ENCODE data around the gene DNAH7.
A peak's percentile ranks its signal among the peaks of the same experiment; 100 is the strongest.

DNAH7 gene

DNA sequence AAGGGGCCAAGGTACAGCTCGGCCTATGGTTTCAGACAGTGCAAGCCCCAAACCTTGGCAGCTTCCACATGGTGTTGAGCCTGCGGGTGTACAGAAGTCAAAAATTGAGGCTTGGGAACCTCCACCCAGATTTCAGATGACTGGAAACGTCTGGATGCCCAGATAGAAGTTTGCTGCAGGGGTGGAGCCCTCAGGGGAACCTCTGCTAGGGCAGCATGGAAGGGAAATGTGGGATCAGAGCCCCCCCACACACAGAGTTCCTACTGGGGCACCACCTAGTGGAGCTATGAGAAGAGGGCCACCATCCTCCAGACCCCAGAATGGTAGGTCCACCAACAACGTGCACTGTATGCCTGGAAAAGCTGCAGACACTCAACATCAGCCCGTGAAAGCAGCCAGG lies 15.0 kb upstream of the DNAH7 start:
- in situ Hi-C loops (cut with HindIII; ENCODE audit: low pct_ligation_motif_present, low pct_unique_long_range_greater_than_20kb, low sequenced_read_pairs), result no loop called here

DNA sequence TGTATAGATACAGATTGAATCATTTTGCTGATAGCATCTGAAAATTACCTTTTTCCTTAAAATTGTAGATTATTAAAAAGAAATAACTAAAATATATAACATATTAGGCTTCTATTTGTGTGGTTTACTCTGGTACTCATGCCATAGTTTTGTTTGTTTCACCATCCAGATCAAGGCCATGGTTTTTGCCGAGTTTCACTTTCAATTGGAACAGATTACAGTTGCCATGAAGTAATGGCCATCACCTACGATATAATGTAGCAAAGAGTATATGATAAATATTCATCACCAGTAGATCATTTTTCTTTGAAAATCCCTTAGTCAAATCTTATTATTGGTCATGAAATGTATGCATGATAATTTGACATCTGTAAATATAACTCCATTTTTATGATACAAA lies 11.9 kb upstream of the DNAH7 start:
- in situ Hi-C loops (cut with HindIII; ENCODE audit: low pct_ligation_motif_present, low pct_unique_long_range_greater_than_20kb, low sequenced_read_pairs), result no loop called here
- DNase-seq, result no peak

More for the DNA sequence above, 15.0 kb upstream of the DNAH7 start:
- no peak for DNase-seq

DNA sequence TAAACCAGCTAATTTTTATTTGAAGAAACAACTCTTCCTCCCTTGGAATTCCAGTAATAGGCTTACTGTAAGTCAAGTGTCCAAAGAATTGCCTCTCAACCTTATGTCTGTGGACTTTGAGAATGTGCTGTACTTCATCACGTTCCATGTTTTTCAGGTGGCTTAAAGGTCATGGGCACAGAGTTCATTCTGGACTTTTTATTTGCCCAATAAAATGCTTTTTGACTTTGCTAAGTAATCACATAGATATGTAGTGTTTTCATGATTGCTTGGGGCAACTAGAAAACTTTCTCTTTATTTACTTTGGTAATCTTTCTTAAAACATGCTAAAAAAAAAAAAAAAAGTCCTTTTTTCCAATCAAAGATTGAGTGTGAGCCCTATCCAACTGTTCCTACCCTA lies 10.4 kb upstream of the DNAH7 start:
- no peak for DNase-seq
- in situ Hi-C loops (cut with HindIII; ENCODE audit: low pct_ligation_motif_present, low pct_unique_long_range_greater_than_20kb, low sequenced_read_pairs), result no loop called here

- no peak for DNase-seq
- in situ Hi-C loops (cut with HindIII; ENCODE audit: low pct_ligation_motif_present, low pct_unique_long_range_greater_than_20kb, low sequenced_read_pairs), result no loop called here
Observed at GRCh38 chr2:196077821-196078220, 9.2 kb upstream of the DNAH7 start.

- in situ Hi-C loops (cut with HindIII; ENCODE audit: low pct_ligation_motif_present, low pct_unique_long_range_greater_than_20kb, low sequenced_read_pairs), result no loop called here
Observed at GRCh38 chr2:196076778-196077568, 8.3 kb upstream of the DNAH7 start.

GRCh38 chr2:196075196-196075595 lies 6.6 kb upstream of the DNAH7 start:
- in situ Hi-C loops (cut with HindIII; ENCODE audit: low pct_ligation_motif_present, low pct_unique_long_range_greater_than_20kb, low sequenced_read_pairs), result no loop called here
- DNase-seq, result no peak

More at GRCh38 chr2:196076778-196077568, 8.3 kb upstream of the DNAH7 start:
- DNase-seq, result no peak

- DNase-seq, result no peak
- in situ Hi-C loops (cut with HindIII; ENCODE audit: low pct_ligation_motif_present, low pct_unique_long_range_greater_than_20kb, low sequenced_read_pairs), result no loop called here
Observed at GRCh38 chr2:196074631-196075030, 6.0 kb upstream of the DNAH7 start.

DNA sequence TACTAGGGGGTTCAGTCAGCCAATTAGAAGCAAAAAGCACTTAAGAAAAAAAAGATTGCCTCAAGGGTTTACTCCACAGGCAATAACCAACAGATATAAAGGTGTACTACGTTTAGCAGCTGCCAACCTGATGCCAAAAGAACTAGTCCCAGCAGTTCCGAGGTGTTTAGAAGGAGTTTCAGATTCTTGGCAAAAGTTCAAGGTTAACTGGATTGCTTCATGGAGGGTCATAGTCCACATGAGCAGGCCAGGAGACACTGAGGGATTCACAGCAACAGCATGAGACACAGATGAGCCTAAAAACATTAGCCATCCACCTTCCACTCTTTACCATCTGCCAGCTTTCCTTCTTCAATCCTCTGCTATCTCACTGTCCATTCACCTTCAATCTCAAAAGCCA lies 4.9 kb upstream of the DNAH7 start:
- in situ Hi-C loops (cut with HindIII; ENCODE audit: low pct_ligation_motif_present, low pct_unique_long_range_greater_than_20kb, low sequenced_read_pairs), result no loop called here

GRCh38 chr2:196067088-196067382 lies 1.6 kb downstream of the DNAH7 start:
- in situ Hi-C loops (cut with HindIII; ENCODE audit: low pct_ligation_motif_present, low pct_unique_long_range_greater_than_20kb, low sequenced_read_pairs), result no loop called here
- DNase-seq, result no peak

More for the DNA sequence above, 4.9 kb upstream of the DNAH7 start:
- no peak for DNase-seq

DNA sequence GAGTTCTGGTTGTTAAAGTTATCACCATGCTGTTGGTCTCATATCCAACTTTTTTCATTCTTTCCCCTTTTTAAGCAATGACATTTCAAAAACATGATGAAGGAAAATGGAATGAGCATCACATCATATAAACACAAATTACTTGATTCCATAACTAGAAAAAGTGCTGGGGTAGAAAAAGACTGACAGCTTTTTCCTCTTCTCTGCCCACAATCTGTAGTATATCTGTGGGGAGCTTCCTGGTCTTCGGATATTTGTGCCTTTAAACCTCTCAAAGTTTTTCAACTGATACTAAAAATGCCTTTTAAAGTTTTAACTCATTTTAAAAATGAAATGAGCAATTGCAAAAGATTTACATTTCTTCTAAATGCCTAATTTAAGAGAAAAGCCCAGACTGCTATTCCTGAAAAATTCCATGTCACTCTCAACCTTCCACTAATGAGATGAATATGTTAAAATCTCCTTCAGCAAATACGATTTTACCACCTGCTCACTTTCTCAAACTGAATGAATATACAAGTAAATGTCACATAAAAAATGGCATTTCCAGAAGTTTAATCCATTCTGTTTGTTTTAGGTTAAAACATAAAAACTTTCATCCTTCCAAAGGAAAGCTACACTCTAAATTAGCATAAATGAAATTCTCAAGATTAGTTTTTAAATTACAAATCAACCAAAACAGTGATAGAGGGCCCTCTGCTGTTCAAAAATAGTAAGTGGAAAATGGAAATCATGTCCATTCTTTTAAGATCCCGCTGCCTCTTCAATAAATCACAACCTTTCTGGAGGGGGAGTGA lies 2.1 kb downstream of the DNAH7 start:
- in situ Hi-C loops (cut with HindIII; ENCODE audit: low pct_ligation_motif_present, low pct_unique_long_range_greater_than_20kb, low sequenced_read_pairs), result no loop called here

GRCh38 chr2:196063773-196064172 lies 4.9 kb downstream of the DNAH7 start:
- no peak for DNase-seq
- in situ Hi-C loops (cut with HindIII; ENCODE audit: low pct_ligation_motif_present, low pct_unique_long_range_greater_than_20kb, low sequenced_read_pairs), result no loop called here

More for the DNA sequence above, 2.1 kb downstream of the DNAH7 start:
- DNase-seq, result peak; percentile 60

GRCh38 chr2:196059491-196059960 lies 9.1 kb downstream of the DNAH7 start:
- peak; percentile 70 for DNase-seq
- in situ Hi-C loops (cut with HindIII; ENCODE audit: low pct_ligation_motif_present, low pct_unique_long_range_greater_than_20kb, low sequenced_read_pairs), result no loop called here

DNA sequence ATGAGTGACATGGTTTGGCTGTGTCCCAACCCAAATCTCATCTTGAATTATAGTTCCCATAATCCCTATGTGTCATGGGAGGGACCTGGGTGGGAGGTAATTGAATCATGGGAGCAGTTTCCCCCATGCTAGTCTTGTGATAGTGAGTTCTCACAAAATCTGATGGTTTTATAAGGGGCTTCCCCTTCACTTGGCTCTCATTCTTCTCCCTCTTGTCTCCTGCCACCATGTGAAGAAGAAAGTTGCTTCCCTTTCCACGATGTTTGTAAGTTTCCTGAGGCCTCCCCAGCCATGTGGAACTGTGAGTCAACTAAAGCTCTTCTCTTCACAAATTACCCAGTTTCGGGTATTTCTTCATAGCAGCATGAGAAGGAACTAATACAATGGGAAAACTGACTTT lies 14.0 kb downstream of the DNAH7 start:
- DNase-seq, result no peak
- in situ Hi-C loops (cut with HindIII; ENCODE audit: low pct_ligation_motif_present, low pct_unique_long_range_greater_than_20kb, low sequenced_read_pairs), result no loop called here

DNA sequence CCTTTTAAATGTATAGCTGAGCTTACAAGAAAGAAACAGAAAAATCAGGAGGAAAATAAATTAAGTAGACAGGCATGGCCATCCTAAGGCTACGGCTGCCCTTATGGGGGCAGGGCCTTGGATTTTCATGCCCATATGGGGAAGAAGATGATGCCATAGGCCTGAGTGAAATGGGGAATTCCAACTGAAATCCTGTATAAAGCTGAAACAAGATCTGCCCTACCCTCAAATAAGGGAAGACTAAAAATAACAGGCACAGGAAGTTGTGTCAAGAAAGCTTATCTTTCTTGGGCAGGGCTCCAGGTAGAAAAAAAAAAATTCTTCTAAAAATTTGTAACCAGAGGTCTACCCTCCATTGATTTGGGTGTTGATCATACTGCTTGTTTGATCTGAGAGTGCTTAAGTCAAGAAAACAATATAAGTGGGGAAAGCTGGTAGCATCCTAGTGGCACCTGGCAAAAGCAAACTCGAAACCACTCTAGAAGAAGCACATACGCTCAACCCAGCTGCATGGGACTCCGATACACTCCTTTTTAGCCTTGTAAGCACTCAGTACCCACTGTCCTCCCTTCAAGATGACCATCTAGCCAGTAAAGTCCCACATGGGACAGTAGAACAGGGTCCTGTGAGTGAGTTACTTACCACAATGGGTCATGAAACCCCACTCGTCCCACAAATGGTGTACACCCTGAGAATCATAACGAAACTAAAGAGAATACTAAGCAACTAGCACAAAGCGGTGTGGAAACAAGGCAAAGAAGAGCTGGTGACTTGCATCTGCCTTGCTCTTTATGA lies 22.3 kb downstream of the DNAH7 start:
- in situ Hi-C loops (cut with HindIII; ENCODE audit: low pct_ligation_motif_present, low pct_unique_long_range_greater_than_20kb, low sequenced_read_pairs), result no loop called here
- no peak for DNase-seq

DNA sequence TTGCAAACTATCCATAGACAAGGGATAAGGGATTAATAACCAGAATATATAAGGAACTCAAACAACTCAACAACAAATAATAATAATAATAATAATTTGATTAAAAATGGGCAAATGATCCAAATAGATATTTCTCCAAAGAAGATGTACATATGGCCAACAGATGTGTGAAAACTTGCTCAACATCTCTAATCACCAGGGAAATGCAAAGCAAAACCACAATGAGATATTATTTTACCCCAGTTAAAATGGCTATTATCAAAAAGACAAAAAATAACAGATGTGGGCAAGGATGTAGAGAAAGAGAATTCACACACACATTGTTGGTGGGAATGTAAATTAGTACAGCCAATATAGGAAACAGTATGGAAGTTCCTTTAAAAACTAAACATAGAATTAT lies 26.9 kb downstream of the DNAH7 start:
- in situ Hi-C loops (cut with HindIII; ENCODE audit: low pct_ligation_motif_present, low pct_unique_long_range_greater_than_20kb, low sequenced_read_pairs), result no loop called here
- no peak for DNase-seq

DNA sequence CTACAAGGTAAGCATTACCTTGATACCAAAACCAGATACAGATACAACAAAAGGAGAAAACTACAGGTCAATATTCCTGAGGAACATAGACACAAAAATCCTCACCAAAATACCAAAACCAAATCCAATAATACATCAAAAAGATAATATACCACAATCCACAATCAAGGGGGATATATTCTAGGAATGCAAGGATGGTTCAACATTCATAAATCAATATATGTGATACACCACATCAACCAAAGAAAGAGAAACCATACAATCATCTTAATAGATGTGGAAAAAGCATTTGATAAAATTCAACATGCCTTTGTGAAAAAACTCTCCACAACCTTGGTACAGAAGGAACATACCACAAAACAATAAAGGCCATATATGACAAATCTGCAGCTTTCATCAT lies 28.4 kb downstream of the DNAH7 start:
- in situ Hi-C loops (cut with HindIII; ENCODE audit: low pct_ligation_motif_present, low pct_unique_long_range_greater_than_20kb, low sequenced_read_pairs), result no loop called here

DNA sequence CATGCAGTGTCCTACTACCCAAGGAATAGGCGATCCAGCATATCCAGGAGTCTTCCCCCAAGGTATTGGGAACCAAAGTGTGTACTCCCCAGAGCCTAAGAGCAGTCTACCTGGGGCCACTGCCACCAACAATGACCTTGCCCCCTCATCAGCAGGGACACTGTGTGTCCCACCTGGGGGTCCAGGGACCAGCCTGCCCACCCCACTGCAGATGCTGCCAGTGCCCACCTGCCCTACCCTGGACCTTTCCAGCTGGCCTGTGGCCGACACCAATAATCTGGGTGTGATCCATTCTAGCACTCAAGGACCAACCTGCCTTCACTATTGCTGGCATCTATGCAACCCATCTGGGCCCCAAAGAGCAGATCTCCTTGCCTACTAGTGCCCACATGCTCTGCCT lies 32.2 kb downstream of the DNAH7 start:
- no peak for DNase-seq
- in situ Hi-C loops (cut with HindIII; ENCODE audit: low pct_ligation_motif_present, low pct_unique_long_range_greater_than_20kb, low sequenced_read_pairs), result no loop called here

More for the DNA sequence above, 28.4 kb downstream of the DNAH7 start:
- no peak for DNase-seq

- in situ Hi-C loops (cut with HindIII; ENCODE audit: low pct_ligation_motif_present, low pct_unique_long_range_greater_than_20kb, low sequenced_read_pairs), result no loop called here
- DNase-seq, result no peak
Observed at GRCh38 chr2:196018037-196018436, 50.6 kb downstream of the DNAH7 start.

- in situ Hi-C loops (cut with HindIII; ENCODE audit: low pct_ligation_motif_present, low pct_unique_long_range_greater_than_20kb, low sequenced_read_pairs), result no loop called here
- DNase-seq, result no peak
Observed at GRCh38 chr2:196012314-196012713, 56.3 kb downstream of the DNAH7 start.
